ENCODE measurements around the gene RPS15A.
"Not testable (repeated sequence)": the region's sequence is repeated elsewhere in the genome, so short reads cannot be mapped to it uniquely, and the experiment has no call there.

The RPS15A gene

GRCh38 chr16:18783430-18784341 is 6.4 kb downstream of the RPS15A start:
- TF ChIP-seq CTCF (IDR thresholded peaks at IDR 0.05; ENCODE audit: low read depth, low read length), result no peak
- DNase-seq (ENCODE audit: extremely low read depth, low read depth), result no peak

GRCh38 chr16:18782697-18783429 is 7.3 kb downstream of the RPS15A start:
- no peak for TF ChIP-seq CTCF (IDR thresholded peaks at IDR 0.05; ENCODE audit: low read depth, low read length)
- DNase-seq (ENCODE audit: extremely low read depth, low read depth), result no peak

- not testable (repeated sequence) for DNase-seq (ENCODE audit: extremely low read depth, low read depth)
These were observed 8.9 kb downstream of the RPS15A start for GRCh38 chr16:18781232-18781631.

- DNase-seq (ENCODE audit: extremely low read depth, low read depth), result not testable (repeated sequence)
These were observed 9.6 kb downstream of the RPS15A start for GRCh38 chr16:18780460-18781026.

GRCh38 chr16:18777664-18778063 is 12.5 kb downstream of the RPS15A start:
- not testable (repeated sequence) for DNase-seq (ENCODE audit: extremely low read depth, low read depth)

GRCh38 chr16:18776334-18776733 is 13.8 kb downstream of the RPS15A start:
- not testable (repeated sequence) for DNase-seq (ENCODE audit: extremely low read depth, low read depth)

- DNase-seq (ENCODE audit: extremely low read depth, low read depth), result not testable (repeated sequence)
These were observed 15.5 kb downstream of the RPS15A start for GRCh38 chr16:18774651-18775050.

GRCh38 chr16:18772171-18772570 is 18.0 kb downstream of the RPS15A start:
- DNase-seq (ENCODE audit: extremely low read depth, low read depth), result not testable (repeated sequence)

GRCh38 chr16:18770336-18770962 is 19.7 kb downstream of the RPS15A start:
- DNase-seq (ENCODE audit: extremely low read depth, low read depth), result not testable (repeated sequence)

- not testable (repeated sequence) for DNase-seq (ENCODE audit: extremely low read depth, low read depth)
These were observed 22.9 kb downstream of the RPS15A start for GRCh38 chr16:18767217-18767616.

GRCh38 chr16:18762713-18763112 is 27.4 kb downstream of the RPS15A start:
- not testable (repeated sequence) for DNase-seq (ENCODE audit: extremely low read depth, low read depth)
